Measurements from ENCODE around the gene TMEM50A. TPM values are rescaled to one million over a fixed set of nuclear protein-coding genes. Genes with fewer than 3 reads are reported as not detected.

The TMEM50A gene
- 33.4 and 51.2 TPM in 2 replicates for total RNA-seq (2016; rRNA removed; fragmentation: Illumina TruSeq; extraction: Trizol)
- 13.7 and 19.1 TPM in 2 replicates for total RNA-seq (2016; cell fraction: cytosol; rRNA removed; fragmentation: Illumina TruSeq; extraction: Trizol; ENCODE audit: low read depth)
- total RNA-seq (2016; cell fraction: insoluble cytoplasmic fraction; rRNA removed; fragmentation: Illumina TruSeq; extraction: Trizol): 33.4 and 51.8 TPM in 2 replicates
- total RNA-seq (2016; cell fraction: membrane; rRNA removed; fragmentation: Illumina TruSeq; extraction: Trizol): 23.8 and 25.5 TPM in 2 replicates
- total RNA-seq (2016; cell fraction: nucleus; rRNA removed; fragmentation: Illumina TruSeq; extraction: Trizol): 40.3 and 45.5 TPM in 2 replicates
- 43.4 and 61.2 TPM in 2 replicates for polyA plus RNA-seq (2011; rRNA removed)
- polyA plus RNA-seq (2011; cell fraction: cytosol; rRNA removed): 33.1 and 53.1 TPM in 2 replicates
- 8.5 and 12.9 TPM in 2 replicates for polyA plus RNA-seq (2011; cell fraction: nucleus; rRNA removed)
- polyA plus RNA-seq (2012): 56.3 and 80.5 TPM in 2 replicates
- polyA plus RNA-seq (2016; cell fraction: cytosol; fragmentation: Illumina TruSeq; extraction: Trizol; ENCODE audit: low read depth): 16.2 and 22.0 TPM in 2 replicates
- 39.3 and 44.9 TPM in 2 replicates for polyA plus RNA-seq (2016; cell fraction: insoluble cytoplasmic fraction; fragmentation: Illumina TruSeq; extraction: Trizol; ENCODE audit: low read depth)
- polyA plus RNA-seq (2016; cell fraction: membrane; fragmentation: Illumina TruSeq; extraction: Trizol; ENCODE audit: low read depth): 26.3 and 29.5 TPM in 2 replicates
- 83.3 and 93.0 TPM in 2 replicates for polyA plus RNA-seq (2016; cell fraction: nucleus; fragmentation: Illumina TruSeq; extraction: Trizol; ENCODE audit: insufficient read depth, low read depth)
- polyA minus RNA-seq (2011; rRNA and poly(A)+ RNA removed; ENCODE audit: low replicate concordance): 11.9 and 20.0 TPM in 2 replicates
- 23.5 and 34.4 TPM in 2 replicates for polyA minus RNA-seq (2011; cell fraction: cytosol; rRNA and poly(A)+ RNA removed)
- polyA minus RNA-seq (2011; cell fraction: nucleus; rRNA and poly(A)+ RNA removed): 11.6 and 15.7 TPM in 2 replicates
- Bru-seq, nascent RNA: percentile 68 among the genes with signal in this experiment
- BruChase-seq, experiment 1, labeled RNA remaining after a 6-hour chase: percentile 82 among the genes with signal in this experiment
- percentile 72 among the genes with signal in this experiment for BruChase-seq, experiment 2, labeled RNA remaining after a 2-hour chase
- long read RNA-seq, experiment 1, transcript TMEM50A-201 (7 exons, 2,683 nt): major isoform, 101 of 116 reads
- long read RNA-seq, experiment 1, transcript TMEM50A-206 (6 exons, 776 nt): minor isoform, 6 of 116 reads
- long read RNA-seq, experiment 1, partial matches to known transcripts: 1 of 116 reads
- long read RNA-seq, experiment 1, other reads (novel, unspliced or antisense): 8 of 116 reads
- long read RNA-seq, experiment 2, transcript TMEM50A-201 (7 exons, 2,683 nt): major isoform, 60 of 121 reads
- long read RNA-seq, experiment 2, partial matches to known transcripts: 52 of 121 reads
- long read RNA-seq, experiment 2, other reads (novel, unspliced or antisense): 7 of 121 reads

- no peaks in the 10 kb centered on the region; a peak in 1 of 5 replicates for H3K27me3 ChIP-seq (ENCODE audit: control insufficient read depth in 1 of 2, insufficient read depth in 2 of 2, low read length in 2 of 2)
- in situ Hi-C loops (cut with HindIII; ENCODE audit: extremely low pct_ligation_motif_present, low pct_unique_long_range_greater_than_20kb): no loop called here
- WGBS (ENCODE audit: low lambda C conversion rate): under 1% methylated on average over 17 of the region's 75 CpGs
- ChIA-PET CTCF (ENCODE audit: low intra/inter-chr PET ratio, low total read pairs) (no interaction called here), POLR2A (interaction anchor here (0.8 to 1.1 kb wide), 2 partner anchors 91 kb away, joined by 3 to 4 read pairs; partner anchors contain the start of gene RSRP1)
- H3K9ac ChIP-seq (ENCODE audit: insufficient read depth, low read depth, low read length): peak within 1 kb of the TSS; percentile 92
- intact Hi-C loops (cut with micrococcal nuclease; ENCODE audit: unreplicated experiment): loop anchor here (5.0 kb wide), 1 partner anchor 91 kb away; the partner anchor contains the start of gene RSRP1
- peak; percentile 88 for ATAC-seq
- peak within 1 kb of the TSS; percentile 90 for H3K27ac ChIP-seq (ENCODE audit: extremely low read length, insufficient read depth, low read length)
- peak within 1 kb of the TSS; percentile 96 to 99 (median 99) for H3K4me3 ChIP-seq (replicated peaks in 1 of 3; ENCODE audit: insufficient read depth in 1 of 3, low read depth in 2 of 3, low read length in 3 of 3)
- H3K4me1 ChIP-seq (ENCODE audit: insufficient read depth, low read length): peaks cover 10% of the 10 kb centered on the region
- no TSS peak for BruUV-seq (replicated peaks)
- H3K4me2 ChIP-seq (ENCODE audit: low read depth, low read length): peak within 1 kb of the TSS; percentile 78
- H3K36me3 ChIP-seq (replicated peaks in 1 of 2; ENCODE audit: control insufficient read depth in 1 of 2, insufficient read depth in 2 of 2, low read length in 2 of 2): peaks cover 0 to 2% of the 10 kb centered on the region in 2 experiments; a peak in 1 of 5 replicates
- H2AFZ ChIP-seq (ENCODE audit: low read length): no peak within 1 kb of the TSS
- H3K79me2 ChIP-seq (ENCODE audit: insufficient read depth, low read length): peaks cover 40% of the 10 kb centered on the region
- no peaks in the 10 kb centered on the region for H3K9me3 ChIP-seq (ENCODE audit: low read length)
- no peak for FAIRE-seq
- DNase-seq (ENCODE audit: low spot score): peak; percentile 78
- H4K20me1 ChIP-seq (ENCODE audit: insufficient read depth, low read length): no peaks in the 10 kb centered on the region; the same call in 1 of the 2 replicates
- no peak for TF ChIP-seq AKAP8 (CRISPR knock-in tag; IDR thresholded peaks at IDR 0.05)
- no peak for TF ChIP-seq SNAPC2 (CRISPR knock-in tag; IDR thresholded peaks at IDR 0.05)
- peak; percentile 53 for TF ChIP-seq GABPA (IDR thresholded peaks at IDR 0.05; ENCODE audit: low read depth, low read length)
- TF ChIP-seq GABPA (CRISPR knock-in tag; IDR thresholded peaks at IDR 0.05; ENCODE audit: low read depth): peak; percentile 51; the same call in 1 of the 2 replicates
- no peak for TF ChIP-seq CHD2 (IDR thresholded peaks at IDR 0.05; ENCODE audit: low read depth, low read length)
- no peak for TF ChIP-seq ZFP36L2 (CRISPR knock-in tag; IDR thresholded peaks at IDR 0.05)
- no peak for TF ChIP-seq ZNF276 (CRISPR knock-in tag; IDR thresholded peaks at IDR 0.05; ENCODE audit: low read depth)
- TF ChIP-seq ATF1 (CRISPR knock-in tag; IDR thresholded peaks at IDR 0.05): no peak
- no peak for TF ChIP-seq SP1 (IDR thresholded peaks at IDR 0.05)
- TF ChIP-seq SP1 (CRISPR knock-in tag; IDR thresholded peaks at IDR 0.05): no peak
- TF ChIP-seq ZNF704 (CRISPR knock-in tag; IDR thresholded peaks at IDR 0.05; ENCODE audit: borderline replicate concordance): 0 out of 2 replicates have a peak, but pooled peaks have one; percentile 72
- TF ChIP-seq ZNF512B (CRISPR knock-in tag; IDR thresholded peaks at IDR 0.05; ENCODE audit: borderline replicate concordance): no peak
Observed at GRCh38 chr1:25338188-25338981, at the start of gene TMEM50A. TSS of gene TMEM50A (plus strand) at chr1:25338334. CDS start at chr1:25340487, 2,153 bp downstream.
